Ovary (tissue), 9 donors: Measurements from ENCODE around the gene LTB. TPM values are rescaled to one million over a fixed set of nuclear protein-coding genes. Genes with fewer than 3 reads are reported as not detected.
A peak's percentile ranks its signal among the peaks of the same experiment; 100 is the strongest.

Source experiments
- DNase-seq, 5 donors: peaks; one replicate each; pipeline ENCODE4 v3.0.0-alpha.2; 2019 to 2020
- H3K27ac ChIP-seq, 2 donors: fragments of 200-600 bp; one replicate each; pipeline versions ENCODE4 v1.5.1 to v1.8.0; 2019 to 2022
- H3K27me3 ChIP-seq: fragments of 200-600 bp; one replicate; pipeline ENCODE4 v1.8.0; 2022
- H3K36me3 ChIP-seq: fragments of 200-600 bp; sonication (generic); one replicate; pipeline ENCODE4 v1.5.1; 2019
- H3K4me1 ChIP-seq: one replicate; pipeline ENCODE4 v1.8.1; 2013; ENCODE audit warnings: mild to moderate bottlenecking, moderate library complexity; ENCODE audit not compliant: insufficient read depth
- H3K4me3 ChIP-seq: fragments of 200-600 bp; sonication (generic); one replicate; pipeline ENCODE4 v1.5.1; 2017
- H3K9me3 ChIP-seq, 2 donors: fragments of 200-600 bp in 1 of 2; sonication (generic) in 1 of 2; one replicate each; pipeline versions ENCODE4 v1.5.1 to v1.8.1; 2013 to 2019; ENCODE audit warnings: mild to moderate bottlenecking in 1 of 2, moderate library complexity in 1 of 2
- CTCF ChIP-seq, 3 donors: fragments of 450-650 bp in 2 of 3; fragments of 200-600 bp in 1 of 3; IDR thresholded peaks; one replicate each; pipeline versions ENCODE4 v1.5.1 to v1.8.0; 2016 to 2022; ENCODE audit warnings: antibody characterized with exemption in 3 of 3, mild to moderate bottlenecking in 1 of 3
- EP300 ChIP-seq: sonication (generic); formaldehyde crosslinking; IDR thresholded peaks from one replicate; pipeline ENCODE4 v1.6.1; 2017; ENCODE audit warnings: antibody characterized with exemption
- POLR2A ChIP-seq: fragments of 450-650 bp; IDR thresholded peaks from one replicate; pipeline ENCODE4 v1.6.1; 2017; ENCODE audit warnings: antibody characterized with exemption, mild to moderate bottlenecking, moderate library complexity
- WGBS, 3 donors: extraction: QIAGEN DNeasy Blood & Tissue Kit in 1 of 3; methylation state at CpG; one replicate each; pipeline versions ENCODE4 v1.1.5 to v1.1.7; 2013 to 2017; 5-methylcytosine and 5-hydroxymethylcytosine counted together
- intact Hi-C, 4 donors: fragments of 100-400 bp; cut with DNase I; formaldehyde crosslinking; loops; one replicate each; pipeline versions ENCODE4 v1.11.0 to v1.15.1; 2022 to 2023
- polyA plus RNA-seq, 2 donors: library from polyadenylated mRNA; stranded (reverse); fragments of 200-250 nt in 1 of 2; fragments of 350-450 nt in 1 of 2; fragmentation: Illumina TruSeq in 1 of 2; extraction: RNeasy Lipid Tissue Mini Kit (QIAGEN cat#74804) in 1 of 2; gene quantifications; one replicate each; pipeline ENCODE4 v1.2.3, GENCODE V29; 2013 to 2014
- total RNA-seq, 7 donors: library from RNA; depleted of rRNA in 2 of 7; stranded (reverse); fragments of >200 nt in 2 of 7; fragmentation: NEBNext Ultra II Directional in 3 of 7; extraction: Animal tissue kit (Norgen Biotek cat#: 25700) in 3 of 7; gene quantifications; one replicate each; pipeline versions ENCODE4 v1.1.0 to v1.2.4, GENCODE V29; 2016 to 2023
- donor health status: DM: no; HTN: no; CAD: no; lungs with moderate emphysema.
- donor health status: DM: no; HTN: no; CAD: no.
- donor health status: Bipolar disorder and iron deficiency.
- donor health status: DM: yes; HTN: yes; CAD: no.
- donor health status: DM: no; HTN: no; CAD: no.
- donor health status: DM: yes; HTN: yes; CAD: no.

Gene LTB
- total and polyA plus RNA-seq, 9 donors = 0.42 to 1.8 (median 0.60) TPM; not detected in 3

GRCh38 chr6:31545291-31545690 lies 36.9 kb downstream of the LTB start:
- Histone ChIP-seq H3K27me3 (no peaks in the 10 kb centered on the region), H3K27ac (no peak overlapping the region), H3K36me3 (no peaks in the 10 kb centered on the region)

GRCh38 chr6:31544676-31545075 lies 37.5 kb downstream of the LTB start:
- H3K27ac ChIP-seq = no peak overlapping the region
- H3K27me3 ChIP-seq = no peaks in the 10 kb centered on the region
- H3K4me3 ChIP-seq = no peak overlapping the region
- peaks cover 10% of the 10 kb centered on the region for H3K4me1 ChIP-seq
- 67 to 72% (median 69%) methylated on average over 2 of the region's 2 CpGs for WGBS, 3 donors
- DNase-seq = no peak
- intact Hi-C loops = loop anchor here in 3 of 4 donors (5.0 to 10.0 kb wide), 5 partner anchors 38 to 290 kb away; partner anchors contain the start of genes AIF1 (in 1 of the 3) and LTB (in 1 of the 3)
- H3K36me3 ChIP-seq = no peaks in the 10 kb centered on the region
- TF ChIP-seq POLR2A (no peak), EP300 (no peak), CTCF (IDR thresholded peaks at IDR 0.05) (no peak)
- no peaks in the 10 kb centered on the region for H3K9me3 ChIP-seq

More at GRCh38 chr6:31545291-31545690, 36.9 kb downstream of the LTB start:
- no peak for DNase-seq
- TF ChIP-seq EP300 (no peak), CTCF (IDR thresholded peaks at IDR 0.05) (no peak), POLR2A (no peak)
- Histone ChIP-seq H3K4me3 (no peak overlapping the region), H3K4me1 (peaks cover 6% of the 10 kb centered on the region), H3K9me3 (no peaks in the 10 kb centered on the region)
- intact Hi-C loops = loop anchor here in 3 of 4 donors (5.0 to 10.0 kb wide), 5 partner anchors 37 to 290 kb away; partner anchors contain the start of genes AIF1 (in 1 of the 3) and LTB (in 1 of the 3)
- WGBS, 3 donors = 75 to 78% (median 78%) methylated on average over 7 of the region's 7 CpGs

- WGBS, 3 donors = 84 to 90% (median 87%) methylated on average over 6 of the region's 6 CpGs
- no peaks in the 10 kb centered on the region for H3K27me3 ChIP-seq
- TF ChIP-seq CTCF (IDR thresholded peaks at IDR 0.05) (no peak), POLR2A (no peak), EP300 (no peak)
- peaks cover 17% of the 10 kb centered on the region for H3K4me1 ChIP-seq
- no peaks in the 10 kb centered on the region for H3K9me3 ChIP-seq
- no peaks in the 10 kb centered on the region for H3K36me3 ChIP-seq
- intact Hi-C loops = loop anchor here in 2 of 4 donors (10.0 kb wide), 2 partner anchors 71 to 291 kb away; partner anchors contain the start of gene AIF1 (in 1 of the 2)
- no peak overlapping the region for H3K4me3 ChIP-seq
- no peak overlapping the region for H3K27ac ChIP-seq
- no peak for DNase-seq
Observed at GRCh38 chr6:31543639-31544038, 38.6 kb downstream of the LTB start.

- Histone ChIP-seq H3K9me3 (no peaks in the 10 kb centered on the region), H3K27ac (peak within 1 kb of the TSS; percentile 80 to 97), H3K27me3 (no peaks in the 10 kb centered on the region), H3K36me3 (no peaks in the 10 kb centered on the region), H3K4me1 (peaks cover 11% of the 10 kb centered on the region), H3K4me3 (peak within 1 kb of the TSS; percentile 63)
- DNase-seq = peak; percentile 93 to 97 (median 96)
- WGBS, 3 donors = 0 to 1% (median 0%) methylated on average over 43 of the region's 43 CpGs
- TF ChIP-seq EP300 (no peak), CTCF (IDR thresholded peaks at IDR 0.05) (peak in 1 of 3 donors; percentile 22), POLR2A (peak; percentile 78)
- intact Hi-C loops = loop anchor here in 2 of 4 donors (10.0 kb wide), 2 partner anchors 73 to 293 kb away; partner anchors contain the start of gene AIF1 (in 1 of the 2)
Observed at GRCh38 chr6:31541658-31542521, 40.3 kb downstream of the LTB start, which contains the start of gene DDX39B. Gene DDX39B, minus strand, starts transcription at chr6:31542003. Its CDS starts 1,471 bp downstream, at chr6:31540532.
